IPS-18c (cell line): ENCODE measurements around the gene OXTR.

Experiments
- H3K4me3 ChIP-seq: 2 replicates; pipeline ENCODE4 v1.7.0; 2013; ENCODE audit warnings: low read depth, mild to moderate bottlenecking, low read length, moderate library complexity; ENCODE audit not compliant: insufficient read depth
- H3K9me3 ChIP-seq: one replicate; pipeline ENCODE4 v1.6.1; 2013; ENCODE audit warnings: mild to moderate bottlenecking, low read length, moderate library complexity; ENCODE audit not compliant: control insufficient read depth, insufficient read depth

The OXTR gene

GRCh38 chr3:8769088-8769822 lies at the start of gene OXTR:
TSS of gene OXTR (minus strand) at chr3:8769613. CDS start at chr3:8768187, 1,426 bp downstream.
- Histone ChIP-seq H3K4me3 (peak within 1 kb of the TSS; percentile 46), H3K9me3 (no peaks in the 10 kb centered on the region)

GRCh38 chr3:8817486-8817885 lies 48.1 kb upstream of the OXTR start:
- peaks cover 9% of the 10 kb centered on the region for H3K9me3 ChIP-seq
- H3K4me3 ChIP-seq: no peak overlapping the region

GRCh38 chr3:8816106-8816505 lies 46.7 kb upstream of the OXTR start:
- Histone ChIP-seq H3K4me3 (no peak overlapping the region), H3K9me3 (peaks cover 9% of the 10 kb centered on the region)

- H3K4me3 ChIP-seq: no peak overlapping the region
- H3K9me3 ChIP-seq: peaks cover 7% of the 10 kb centered on the region
Observed at GRCh38 chr3:8813411-8813810, 44.0 kb upstream of the OXTR start.

- Histone ChIP-seq H3K9me3 (peaks cover 7% of the 10 kb centered on the region), H3K4me3 (no peak overlapping the region)
Observed at GRCh38 chr3:8810561-8810960, 41.1 kb upstream of the OXTR start.

GRCh38 chr3:8805774-8806173 lies 36.4 kb upstream of the OXTR start:
- no peak overlapping the region for H3K4me3 ChIP-seq
- no peaks in the 10 kb centered on the region for H3K9me3 ChIP-seq

- no peak overlapping the region for H3K4me3 ChIP-seq
- H3K9me3 ChIP-seq: no peaks in the 10 kb centered on the region
Observed at GRCh38 chr3:8802256-8802655, 32.8 kb upstream of the OXTR start.

GRCh38 chr3:8800016-8800415 lies 30.6 kb upstream of the OXTR start:
- Histone ChIP-seq H3K4me3 (no peak overlapping the region), H3K9me3 (no peaks in the 10 kb centered on the region)

- no peaks in the 10 kb centered on the region for H3K9me3 ChIP-seq
- H3K4me3 ChIP-seq: no peak overlapping the region
Observed at GRCh38 chr3:8794247-8794646, 24.8 kb upstream of the OXTR start.

GRCh38 chr3:8793242-8793641 lies 23.8 kb upstream of the OXTR start:
- Histone ChIP-seq H3K4me3 (no peak overlapping the region), H3K9me3 (no peaks in the 10 kb centered on the region)

GRCh38 chr3:8790529-8790928 lies 21.1 kb upstream of the OXTR start:
- Histone ChIP-seq H3K9me3 (no peaks in the 10 kb centered on the region), H3K4me3 (no peak overlapping the region)

- Histone ChIP-seq H3K4me3 (no peak overlapping the region), H3K9me3 (no peaks in the 10 kb centered on the region)
Observed at GRCh38 chr3:8784676-8785435, 15.4 kb upstream of the OXTR start.

- Histone ChIP-seq H3K4me3 (no peak overlapping the region), H3K9me3 (no peaks in the 10 kb centered on the region)
Observed at GRCh38 chr3:8780279-8780678, 10.9 kb upstream of the OXTR start.

GRCh38 chr3:8778475-8778874 lies 9.1 kb upstream of the OXTR start:
- Histone ChIP-seq H3K9me3 (no peaks in the 10 kb centered on the region), H3K4me3 (no peak overlapping the region)

- Histone ChIP-seq H3K9me3 (no peaks in the 10 kb centered on the region), H3K4me3 (no peak overlapping the region)
Observed at GRCh38 chr3:8777978-8778267, 8.5 kb upstream of the OXTR start.

- Histone ChIP-seq H3K4me3 (no peak overlapping the region), H3K9me3 (no peaks in the 10 kb centered on the region)
Observed at GRCh38 chr3:8777201-8777977, 8.0 kb upstream of the OXTR start.

GRCh38 chr3:8776406-8776805 lies 7.0 kb upstream of the OXTR start:
- no peaks in the 10 kb centered on the region for H3K9me3 ChIP-seq

GRCh38 chr3:8775602-8776001 lies 6.2 kb upstream of the OXTR start:
- Histone ChIP-seq H3K9me3 (no peaks in the 10 kb centered on the region), H3K4me3 (no peak overlapping the region)

More at GRCh38 chr3:8776406-8776805, 7.0 kb upstream of the OXTR start:
- H3K4me3 ChIP-seq: no peak overlapping the region
